ENCODE measurements around the gene SERINC4.

Gene SERINC4

GRCh38 chr15:43799209-43799944 is 643 bp downstream of the SERINC4 start:
- intact Hi-C loops (cut with DNase I) = no loop called here
- DNase-seq = no peak

DNA sequence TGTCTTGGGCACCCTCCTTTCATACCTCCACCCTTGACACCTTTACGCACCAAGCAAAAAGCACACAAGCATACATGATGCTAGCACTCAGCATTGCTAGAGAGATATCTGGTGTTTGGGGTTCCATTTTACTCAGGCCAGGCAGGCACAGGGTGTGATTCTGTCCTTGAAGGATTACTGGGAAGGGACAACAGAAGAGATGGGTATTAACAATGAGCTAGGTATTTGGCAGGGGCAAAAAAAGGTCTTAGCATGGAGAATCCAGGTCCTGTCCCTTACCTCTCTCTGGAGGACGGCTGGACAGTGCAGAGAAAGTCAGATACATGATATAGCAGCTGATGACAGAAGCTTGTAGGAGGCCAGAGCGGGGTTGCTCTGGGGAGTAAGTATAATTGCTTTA is 3.5 kb downstream of the SERINC4 start:
- intact Hi-C loops (cut with DNase I) = no loop called here

GRCh38 chr15:43795997-43796396 is 4.0 kb downstream of the SERINC4 start:
- intact Hi-C loops (cut with DNase I) = no loop called here
- no peak for DNase-seq

More for the DNA sequence above, 3.5 kb downstream of the SERINC4 start:
- no peak for DNase-seq

DNA sequence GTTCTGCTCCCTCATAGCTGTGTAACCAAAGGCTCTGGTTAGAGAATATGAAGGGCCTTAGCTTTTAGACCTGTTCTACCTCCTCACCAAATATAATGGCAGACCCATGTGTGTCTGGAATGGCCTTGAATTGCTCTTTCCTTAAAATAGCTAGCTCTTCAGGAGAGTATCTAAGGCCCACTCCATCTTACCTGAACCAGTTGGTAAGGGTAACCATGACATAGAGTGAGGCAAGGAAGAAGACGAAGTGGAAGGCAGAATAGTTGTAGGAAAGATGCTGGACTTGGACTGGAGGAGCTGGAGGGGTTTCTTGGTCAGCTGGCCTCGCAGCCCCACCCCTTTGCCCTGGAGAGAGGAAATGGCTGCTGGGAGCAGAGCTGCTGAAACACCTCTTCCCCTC is 4.8 kb downstream of the SERINC4 start:
- intact Hi-C loops (cut with DNase I) = no loop called here
- no peak for DNase-seq

GRCh38 chr15:43794269-43795037 is 5.6 kb downstream of the SERINC4 start:
- intact Hi-C loops (cut with DNase I) = loop anchor here (5.0 kb wide), 1 partner anchor 47 kb away; the partner anchor contains the start of gene PDIA3

DNA sequence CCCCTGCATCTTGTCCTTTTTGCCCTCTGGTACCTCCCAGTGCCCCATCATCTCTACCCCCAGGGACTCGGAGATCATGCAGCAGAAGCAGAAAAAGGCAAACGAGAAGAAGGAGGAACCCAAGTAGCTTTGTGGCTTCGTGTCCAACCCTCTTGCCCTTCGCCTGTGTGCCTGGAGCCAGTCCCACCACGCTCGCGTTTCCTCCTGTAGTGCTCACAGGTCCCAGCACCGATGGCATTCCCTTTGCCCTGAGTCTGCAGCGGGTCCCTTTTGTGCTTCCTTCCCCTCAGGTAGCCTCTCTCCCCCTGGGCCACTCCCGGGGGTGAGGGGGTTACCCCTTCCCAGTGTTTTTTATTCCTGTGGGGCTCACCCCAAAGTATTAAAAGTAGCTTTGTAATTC is 6.4 kb downstream of the SERINC4 start:
- intact Hi-C loops (cut with DNase I) = loop anchor here (5.0 kb wide), 1 partner anchor 46 kb away; the partner anchor contains the start of gene PDIA3
- no peak for DNase-seq

More at GRCh38 chr15:43794269-43795037, 5.6 kb downstream of the SERINC4 start:
- DNase-seq = no peak

- peak in 1 of 10 donors; percentile 16 for DNase-seq
- intact Hi-C loops (cut with DNase I) = loop anchor here (5.0 kb wide), 1 partner anchor 46 kb away; the partner anchor contains the start of gene PDIA3
Observed at GRCh38 chr15:43792761-43793476, 7.1 kb downstream of the SERINC4 start.

DNA sequence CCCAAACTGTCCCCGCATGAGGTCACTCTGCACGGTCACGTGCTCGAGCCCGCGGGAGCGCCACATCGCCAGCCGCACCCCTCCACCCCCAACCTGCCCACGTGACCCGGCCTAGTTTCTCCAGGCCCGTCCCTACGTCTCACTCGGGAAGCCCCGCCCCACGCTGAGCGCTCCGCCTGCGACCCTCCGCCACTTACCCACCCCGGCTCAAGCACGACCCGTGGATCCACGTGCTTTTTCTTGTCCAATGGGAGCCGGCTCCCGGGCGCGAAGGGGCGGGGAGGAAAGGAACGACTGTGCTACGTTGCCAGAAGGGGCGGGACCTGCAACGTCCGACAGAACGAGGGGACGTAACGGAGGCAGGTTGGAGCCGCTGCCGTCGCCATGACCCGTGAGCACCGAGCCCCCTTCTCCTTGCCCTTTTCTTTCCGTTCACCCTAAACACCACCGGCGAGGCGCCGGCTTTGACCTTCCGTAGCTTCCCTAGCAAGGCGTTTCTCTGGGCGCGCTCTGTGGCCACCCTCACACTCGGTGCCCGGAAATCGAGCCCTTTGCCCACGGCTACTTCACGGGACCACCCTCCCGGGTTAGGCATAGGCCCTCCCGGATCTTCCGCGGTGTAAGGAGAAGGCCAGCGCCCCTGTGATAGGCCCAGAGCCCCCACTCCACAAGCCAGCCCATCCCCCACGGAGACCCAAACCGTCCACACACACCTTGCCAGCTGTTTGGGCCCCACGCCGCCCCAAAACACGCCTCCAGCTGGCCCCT is 7.8 kb downstream of the SERINC4 start, which contains the start of gene SERF2:
Gene SERF2 (plus strand): TSS at position 328 of the 768 bp plus-strand sequence. CDS start 57 bp downstream, at position 385.
- intact Hi-C loops (cut with DNase I) = loop anchor here (5.0 kb wide), 1 partner anchor 45 kb away; the partner anchor contains the start of gene PDIA3
- peak; percentile 100 for DNase-seq

DNA sequence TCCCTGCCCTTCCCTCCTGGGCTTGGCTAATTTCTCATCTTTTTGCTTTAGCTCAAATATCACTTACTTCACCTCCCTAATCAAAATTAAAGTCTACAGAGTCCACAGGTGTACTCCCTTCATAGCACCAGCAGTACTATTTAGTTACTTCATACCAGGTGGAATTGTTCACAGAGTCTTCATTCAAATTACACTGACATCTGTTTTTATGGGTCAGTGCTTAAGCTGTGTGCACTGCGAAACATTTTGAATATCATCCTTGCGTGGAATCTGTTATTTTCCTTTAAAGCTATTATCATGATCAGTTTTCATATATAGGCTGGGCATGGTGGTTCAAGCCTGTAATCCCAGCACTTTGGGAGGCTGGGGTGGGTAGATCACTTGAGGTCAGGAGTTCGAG is 10.6 kb downstream of the SERINC4 start:
- intact Hi-C loops (cut with DNase I) = no loop called here
- DNase-seq = no peak

DNA sequence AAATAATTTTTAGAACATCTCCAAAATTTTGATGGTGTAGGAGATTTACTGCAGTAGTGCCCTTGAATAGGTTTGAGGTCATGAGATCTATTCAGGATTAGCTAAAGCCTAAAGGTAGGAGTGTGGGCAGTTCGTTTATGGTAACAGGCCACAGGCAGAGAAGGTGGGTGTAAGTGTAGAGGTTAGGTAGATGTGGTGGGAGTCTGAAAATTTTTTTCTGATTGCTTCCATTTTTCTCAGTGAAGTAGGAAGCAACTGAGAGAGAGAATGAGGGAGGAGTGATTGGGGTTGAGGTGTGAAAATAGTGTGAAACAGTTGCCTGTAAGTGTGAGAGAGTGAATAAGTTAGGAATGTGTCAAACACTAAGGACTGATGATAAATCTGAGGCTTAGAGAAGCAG is 21.0 kb downstream of the SERINC4 start:
- intact Hi-C loops (cut with DNase I) = no loop called here
- DNase-seq = no peak

- intact Hi-C loops (cut with DNase I) = no loop called here
- DNase-seq = peak in 9 of 10 donors; percentile 50 to 94 (median 67)
Observed at GRCh38 chr15:43777267-43777914, 22.6 kb downstream of the SERINC4 start.

- intact Hi-C loops (cut with DNase I) = no loop called here
- DNase-seq = peak in 8 of 10 donors; percentile 41 to 92 (median 65)
Observed at GRCh38 chr15:43776718-43777266, 23.2 kb downstream of the SERINC4 start, which contains the start of gene ELL3. TSS of gene ELL3 (minus strand) at chr15:43776966. CDS start at chr15:43776901, 65 bp downstream.

GRCh38 chr15:43776101-43776717 is 23.8 kb downstream of the SERINC4 start:
- intact Hi-C loops (cut with DNase I) = no loop called here
- DNase-seq = peak in 2 of 10 donors; percentile 85 to 86

- peak in 2 of 10 donors; percentile 27 to 33 for DNase-seq
- intact Hi-C loops (cut with DNase I) = no loop called here
Observed at GRCh38 chr15:43775411-43775965, 24.5 kb downstream of the SERINC4 start.

DNA sequence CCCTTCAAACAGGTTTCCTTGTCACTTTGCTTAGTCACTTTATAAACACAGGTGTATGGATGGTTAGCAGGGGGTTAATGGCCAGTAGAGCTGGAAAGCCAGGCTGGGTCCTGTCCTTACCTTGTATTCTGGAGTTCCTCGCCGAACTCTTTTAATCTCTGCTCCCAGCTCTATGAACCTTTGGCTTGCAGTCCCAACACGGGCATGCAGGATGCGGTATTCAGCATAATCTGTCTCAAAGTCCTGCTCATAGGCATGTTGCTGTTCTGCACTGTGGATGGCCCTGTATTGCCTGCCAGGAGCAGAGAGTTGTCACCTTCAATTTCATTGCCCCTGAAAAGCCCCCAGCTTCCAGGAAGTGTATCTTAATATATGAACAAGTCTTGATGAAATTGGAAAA is 26.0 kb downstream of the SERINC4 start:
- intact Hi-C loops (cut with DNase I) = no loop called here
- DNase-seq = no peak

- DNase-seq = no peak
- intact Hi-C loops (cut with DNase I) = no loop called here
Observed at GRCh38 chr15:43772624-43773023, 27.4 kb downstream of the SERINC4 start.

DNA sequence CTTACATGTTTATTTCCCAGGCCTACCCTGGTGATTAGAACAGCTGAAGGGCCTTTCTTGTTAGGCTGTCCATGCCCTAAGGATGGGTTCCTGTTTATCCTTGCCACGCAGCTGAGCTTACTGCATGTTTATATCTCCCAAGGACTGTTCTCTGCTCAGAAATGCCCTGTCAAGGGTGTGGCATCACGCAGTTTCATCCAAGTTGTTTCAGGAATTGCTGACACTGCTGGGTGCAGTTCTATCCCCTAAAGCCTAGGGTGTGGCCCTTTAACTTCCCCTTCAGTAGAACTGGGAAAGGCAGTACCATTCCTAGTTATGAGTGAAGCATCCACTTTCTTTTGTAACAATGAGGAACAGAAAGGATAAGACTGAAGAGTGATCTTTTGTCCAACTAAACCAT is 28.2 kb downstream of the SERINC4 start:
- DNase-seq = no peak
- intact Hi-C loops (cut with DNase I) = no loop called here

GRCh38 chr15:43769584-43770228 is 30.3 kb downstream of the SERINC4 start:
- peak in 6 of 10 donors; percentile 48 to 91 (median 58) for DNase-seq
- intact Hi-C loops (cut with DNase I) = no loop called here
